GM12878 (cell line): ENCODE data around the gene MSL2.

Experiments used
- CTCF ChIP-seq, 3 experiments: IDR thresholded peaks in 2 of 3; conservative IDR thresholded peaks in 1 of 3; 2 replicates each; pipeline ENCODE4 v1.5.1; 2011; ENCODE audit warnings: low read depth in 3 of 3, low read length in 3 of 3, mild to moderate bottlenecking in 3 of 3, control low read depth in 2 of 3, moderate library complexity in 2 of 3, inconsistent platforms in 1 of 3, mixed read lengths in 1 of 3; ENCODE audit not compliant: control insufficient read depth in 2 of 3, insufficient read depth in 1 of 3; ENCODE audit errors: extremely low read depth in 1 of 3
- TARDBP ChIP-seq: IDR thresholded peaks from 2 replicates; pipeline ENCODE4 v1.6.1; 2016; ENCODE audit warnings: borderline replicate concordance
- USF2 ChIP-seq: IDR thresholded peaks from 2 replicates; pipeline ENCODE4 v1.6.1; 2011; ENCODE audit warnings: low read depth, low read length, improper control_type of control experiment, borderline replicate concordance

DNA sequence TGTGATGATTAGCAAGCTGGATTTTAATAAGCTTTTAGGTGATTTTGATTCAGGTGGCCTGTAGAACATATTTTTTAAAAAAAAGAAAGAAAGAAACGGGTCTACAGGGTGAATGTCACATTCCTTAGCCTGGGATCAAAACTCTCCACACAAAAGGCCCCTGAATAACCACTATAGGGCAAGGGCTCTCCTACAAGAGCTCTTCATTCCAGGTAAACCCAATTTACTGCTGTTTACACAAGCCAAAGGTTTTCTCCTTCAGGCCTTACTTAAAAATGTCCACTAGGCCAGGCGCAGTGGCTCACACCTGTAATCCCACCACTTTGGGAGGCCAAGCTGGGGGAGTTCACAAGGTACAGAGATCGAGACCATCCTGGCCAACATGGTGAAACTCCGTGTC lies 8.3 kb downstream of the MSL2 start:
- no peak for TF ChIP-seq CTCF (IDR thresholded peaks at IDR 0.05 in 2 of 3, conservative IDR thresholded peaks at IDR 0.05 in 1 of 3; ENCODE audit: control insufficient read depth in 2 of 3, extremely low read depth in 1 of 3, insufficient read depth in 1 of 3, low read depth in 3 of 3, low read length in 3 of 3)
- no peak for TF ChIP-seq TARDBP
- TF ChIP-seq USF2 = no peak
